IPS DF 4.7 (cell line): ENCODE data around the gene EPHB1.
A peak's percentile ranks its signal among the peaks of the same experiment; 100 is the strongest.
"Not testable (repeated sequence)": the region's sequence is repeated elsewhere in the genome, so short reads cannot be mapped to it uniquely, and the experiment has no call there.

Experiments used
- DNase-seq: peaks from one replicate; pipeline ENCODE4 v3.0.0-alpha.2; 2013; ENCODE audit warnings: low spot score; ENCODE audit errors: extremely low read depth

Gene EPHB1

GRCh38 chr3:135114551-135114950 lies 319.5 kb downstream of the EPHB1 start:
- DNase-seq, result not testable (repeated sequence)

GRCh38 chr3:135117977-135118376 lies 322.9 kb downstream of the EPHB1 start:
- no peak for DNase-seq

- DNase-seq, result no peak
These were observed 323.7 kb downstream of the EPHB1 start for GRCh38 chr3:135118792-135119191.

- peak; percentile 11 for DNase-seq
These were observed 330.2 kb downstream of the EPHB1 start for GRCh38 chr3:135125171-135125801.

GRCh38 chr3:135127946-135128470 lies 332.9 kb downstream of the EPHB1 start:
- no peak for DNase-seq

- DNase-seq, result no peak
These were observed 333.8 kb downstream of the EPHB1 start for GRCh38 chr3:135128818-135129217.

- no peak for DNase-seq
These were observed 336.2 kb downstream of the EPHB1 start for GRCh38 chr3:135131290-135131689.

GRCh38 chr3:135133905-135134683 lies 339.0 kb downstream of the EPHB1 start:
- no peak for DNase-seq

- DNase-seq, result no peak
These were observed 339.6 kb downstream of the EPHB1 start for GRCh38 chr3:135134684-135135075.

GRCh38 chr3:135135445-135135844 lies 340.4 kb downstream of the EPHB1 start:
- no peak for DNase-seq

- no peak for DNase-seq
These were observed 341.5 kb downstream of the EPHB1 start for GRCh38 chr3:135136361-135137100.

- no peak for DNase-seq
These were observed 342.2 kb downstream of the EPHB1 start for GRCh38 chr3:135137296-135137695.

- DNase-seq, result no peak
These were observed 343.7 kb downstream of the EPHB1 start for GRCh38 chr3:135138776-135139175.

- no peak for DNase-seq
These were observed 345.5 kb downstream of the EPHB1 start for GRCh38 chr3:135140591-135140990.

- DNase-seq, result no peak
These were observed 346.1 kb downstream of the EPHB1 start for GRCh38 chr3:135141160-135141559.

- no peak for DNase-seq
These were observed 346.6 kb downstream of the EPHB1 start for GRCh38 chr3:135141672-135142071.

- no peak for DNase-seq
These were observed 347.5 kb downstream of the EPHB1 start for GRCh38 chr3:135142530-135142929.

- DNase-seq, result no peak
These were observed 348.4 kb downstream of the EPHB1 start for GRCh38 chr3:135143474-135143873.

GRCh38 chr3:135145581-135145980 lies 350.5 kb downstream of the EPHB1 start:
- no peak for DNase-seq

GRCh38 chr3:135147657-135148056 lies 352.6 kb downstream of the EPHB1 start:
- no peak for DNase-seq

GRCh38 chr3:135148398-135149020 lies 353.4 kb downstream of the EPHB1 start:
- no peak for DNase-seq
